HG02938 (cell line): ENCODE data around the gene RAC3.

Experiments
- ATAC-seq: cut with Tn5 transposase; IDR thresholded peaks from one replicate; pipeline ENCODE4 v1.9.1; 2021; ENCODE audit warnings: mild to moderate bottlenecking, moderate library complexity; ENCODE audit not compliant: unreplicated experiment

The RAC3 gene

GRCh38 chr17:82053556-82054263 lies 22.2 kb downstream of the RAC3 start:
- no peak for ATAC-seq

- ATAC-seq = no peak
These were observed 23.0 kb downstream of the RAC3 start for GRCh38 chr17:82054351-82055022.

GRCh38 chr17:82055023-82055964 lies 23.8 kb downstream of the RAC3 start:
- ATAC-seq = no peak

- no peak for ATAC-seq
These were observed 24.7 kb downstream of the RAC3 start for GRCh38 chr17:82055965-82056728.

GRCh38 chr17:82056729-82057621 lies 25.5 kb downstream of the RAC3 start:
- ATAC-seq = no peak

- no peak for ATAC-seq
These were observed 26.9 kb downstream of the RAC3 start for GRCh38 chr17:82058230-82058854.

GRCh38 chr17:82058855-82059249 lies 27.4 kb downstream of the RAC3 start:
- no peak for ATAC-seq

- ATAC-seq = no peak
These were observed 28.0 kb downstream of the RAC3 start for GRCh38 chr17:82059272-82060000.

GRCh38 chr17:82060001-82060380 lies 28.5 kb downstream of the RAC3 start:
- ATAC-seq = no peak

GRCh38 chr17:82060614-82061013 lies 29.1 kb downstream of the RAC3 start:
- ATAC-seq = no peak

GRCh38 chr17:82061047-82061925 lies 29.8 kb downstream of the RAC3 start:
- no peak for ATAC-seq

- no peak for ATAC-seq
These were observed 30.9 kb downstream of the RAC3 start for GRCh38 chr17:82062076-82062983.

GRCh38 chr17:82062984-82063368 lies 31.5 kb downstream of the RAC3 start:
- no peak for ATAC-seq

- ATAC-seq = no peak
These were observed 32.2 kb downstream of the RAC3 start for GRCh38 chr17:82063424-82064415.

- no peak for ATAC-seq
These were observed 33.1 kb downstream of the RAC3 start for GRCh38 chr17:82064433-82065192.
